ENCODE measurements around the gene CHMP6.

CHMP6 gene

GRCh38 chr17:81037026-81037797, 45.6 kb downstream of the CHMP6 start:
- H3K4me3 ChIP-seq (ENCODE audit: low read depth in 1 of 2, low read length in 1 of 2), result no peak overlapping the region
- TF ChIP-seq CTCF (IDR thresholded peaks at IDR 0.05), result no peak
- peaks cover 26 to 28% of the 10 kb centered on the region in 2 experiments for H3K4me1 ChIP-seq (ENCODE audit: control insufficient read depth in 1 of 2, insufficient read depth in 1 of 2, low read depth in 1 of 2, low read length in 1 of 2)
- H3K36me3 ChIP-seq, result no peaks in the 10 kb centered on the region
- no peak overlapping the region for H3K27ac ChIP-seq
- no peaks in the 10 kb centered on the region for H3K9me3 ChIP-seq
- H3K27me3 ChIP-seq, result peaks cover 50% of the 10 kb centered on the region

GRCh38 chr17:81037798-81038733, 46.4 kb downstream of the CHMP6 start:
- H3K4me3 ChIP-seq (ENCODE audit: low read depth in 1 of 2, low read length in 1 of 2), result no peak overlapping the region
- TF ChIP-seq CTCF (IDR thresholded peaks at IDR 0.05), result no peak
- H3K27ac ChIP-seq, result no peak overlapping the region
- peaks cover 50% of the 10 kb centered on the region for H3K27me3 ChIP-seq
- H3K4me1 ChIP-seq (ENCODE audit: control insufficient read depth in 1 of 2, insufficient read depth in 1 of 2, low read depth in 1 of 2, low read length in 1 of 2), result peaks cover 17 to 19% of the 10 kb centered on the region in 2 experiments
- H3K9me3 ChIP-seq, result no peaks in the 10 kb centered on the region
- no peaks in the 10 kb centered on the region for H3K36me3 ChIP-seq

GRCh38 chr17:81039096-81039495, 47.5 kb downstream of the CHMP6 start:
- H3K36me3 ChIP-seq, result no peaks in the 10 kb centered on the region
- peaks cover 50% of the 10 kb centered on the region for H3K27me3 ChIP-seq
- H3K4me3 ChIP-seq (ENCODE audit: low read depth in 1 of 2, low read length in 1 of 2), result no peak overlapping the region
- TF ChIP-seq CTCF (IDR thresholded peaks at IDR 0.05), result no peak
- H3K4me1 ChIP-seq (ENCODE audit: control insufficient read depth in 1 of 2, insufficient read depth in 1 of 2, low read depth in 1 of 2, low read length in 1 of 2), result peaks cover 7 to 9% of the 10 kb centered on the region in 2 experiments
- H3K9me3 ChIP-seq, result no peaks in the 10 kb centered on the region
- no peak overlapping the region for H3K27ac ChIP-seq

GRCh38 chr17:81039854-81040758, 48.5 kb downstream of the CHMP6 start:
- no peak for TF ChIP-seq CTCF (IDR thresholded peaks at IDR 0.05)
- peaks cover 50% of the 10 kb centered on the region for H3K27me3 ChIP-seq
- H3K9me3 ChIP-seq, result no peaks in the 10 kb centered on the region
- H3K4me1 ChIP-seq (ENCODE audit: control insufficient read depth in 1 of 2, insufficient read depth in 1 of 2, low read depth in 1 of 2, low read length in 1 of 2), result peaks cover 6 to 7% of the 10 kb centered on the region in 2 experiments
- H3K36me3 ChIP-seq, result no peaks in the 10 kb centered on the region
- no peak overlapping the region for H3K4me3 ChIP-seq (ENCODE audit: low read depth in 1 of 2, low read length in 1 of 2)
- no peak overlapping the region for H3K27ac ChIP-seq

GRCh38 chr17:81040791-81041337, 49.2 kb downstream of the CHMP6 start:
- no peak overlapping the region for H3K4me3 ChIP-seq (ENCODE audit: low read depth in 1 of 2, low read length in 1 of 2)
- H3K36me3 ChIP-seq, result no peaks in the 10 kb centered on the region
- TF ChIP-seq CTCF (IDR thresholded peaks at IDR 0.05), result no peak
- no peaks in the 10 kb centered on the region for H3K9me3 ChIP-seq
- peaks cover 44% of the 10 kb centered on the region for H3K27me3 ChIP-seq
- peaks cover 1 to 7% of the 10 kb centered on the region in 2 experiments for H3K4me1 ChIP-seq (ENCODE audit: control insufficient read depth in 1 of 2, insufficient read depth in 1 of 2, low read depth in 1 of 2, low read length in 1 of 2)
- H3K27ac ChIP-seq, result no peak overlapping the region

Measured in neutrophil (primary cell).